Stomach (tissue), 9 donors: Measurements from ENCODE around the gene GPN3. TPM values are rescaled to one million over a fixed set of nuclear protein-coding genes. Genes with fewer than 3 reads are reported as not detected.

Experiments
- DNase-seq, 2 donors: peaks; one replicate each; pipeline versions ENCODE4 v3.0.0 to v3.0.0-alpha.2; 2013 to 2019
- H3K27ac ChIP-seq, 5 donors: fragments of 200-600 bp in 4 of 5; sonication (generic) in 4 of 5; one replicate each; pipeline ENCODE4 v1.5.1; 2013 to 2019; ENCODE audit warnings: mild to moderate bottlenecking in 1 of 5, moderate library complexity in 1 of 5
- H3K27me3 ChIP-seq, 3 donors: fragments of 200-600 bp; sonication (generic); one replicate each; pipeline ENCODE4 v1.5.1; 2017 to 2019; ENCODE audit warnings: mixed run types in 1 of 3
- H3K36me3 ChIP-seq, 4 donors: fragments of 200-600 bp; sonication (generic); 1 replicate in 3 of 4; 2 replicates in 1 of 4; pipeline ENCODE4 v1.5.1; 2016 to 2019
- H3K4me1 ChIP-seq, 4 donors: fragments of 200-600 bp; sonication (generic); one replicate each; pipeline ENCODE4 v1.5.1; 2016 to 2019
- H3K4me3 ChIP-seq, 4 donors: fragments of 200-600 bp; sonication (generic) in 3 of 4; one replicate each; pipeline ENCODE4 v1.5.1; 2016 to 2019; ENCODE audit warnings: mild to moderate bottlenecking in 1 of 4
- H3K9me3 ChIP-seq, 4 donors: fragments of 200-600 bp; sonication (generic); one replicate each; pipeline ENCODE4 v1.5.1; 2016 to 2019
- CTCF ChIP-seq, 7 experiments: fragments of 450-650 bp in 4 of 7; fragments of 200-600 bp in 3 of 7; sonication (generic) in 3 of 7; IDR thresholded peaks; one replicate each; pipeline ENCODE4 v1.5.1; 2016 to 2019; ENCODE audit warnings: antibody characterized with exemption in 7 of 7, control low read depth in 2 of 7, mild to moderate bottlenecking in 1 of 7
- EP300 ChIP-seq: sonication (generic); formaldehyde crosslinking; IDR thresholded peaks from one replicate; pipeline ENCODE4 v1.6.1; 2017; ENCODE audit warnings: antibody characterized with exemption
- POLR2A ChIP-seq, 4 donors: fragments of 450-650 bp; IDR thresholded peaks; one replicate each; pipeline ENCODE4 v1.6.1; 2016; ENCODE audit warnings: antibody characterized with exemption in 4 of 4, control low read depth in 2 of 4, mild to moderate bottlenecking in 1 of 4, moderate library complexity in 1 of 4
- POLR2AphosphoS5 ChIP-seq, 3 donors: sonication (generic); formaldehyde crosslinking; IDR thresholded peaks; one replicate each; pipeline ENCODE4 v1.6.1; 2016; ENCODE audit warnings: antibody characterized with exemption in 3 of 3
- WGBS, 5 donors: extraction: QIAGEN DNeasy Blood & Tissue Kit in 3 of 5; methylation state at CpG; one replicate each; pipeline versions ENCODE4 v1.1.5 to v1.1.7; 2013 to 2018; 5-methylcytosine and 5-hydroxymethylcytosine counted together
- intact Hi-C: fragments of 100-400 bp; cut with DNase I; formaldehyde crosslinking; loops from one replicate; pipeline ENCODE4 v1.15.1; 2023; ENCODE audit warnings: low total_unique reads
- polyA plus RNA-seq, 3 donors: library from polyadenylated mRNA; stranded (reverse); fragments of 200-250 nt; gene quantifications; one replicate each; pipeline ENCODE4 v1.2.3, GENCODE V29; 2013
- small RNA-seq, 4 donors: library from RNA; depleted of rRNA; stranded (forward); fragments of <200 nt; gene quantifications; one replicate each; pipeline ENCODE3, GENCODE V24; 2016
- total RNA-seq, 5 donors: library from RNA; depleted of rRNA; stranded (reverse); fragments of >200 nt; gene quantifications; one replicate each; pipeline versions ENCODE4 v1.1.0 to v1.2.3, GENCODE V29; 2014 to 2016
- donor health status: healthy with polysubstance abuse.
- donor health status: Bipolar disorder and iron deficiency.
- donor health status: healthy.

GPN3 gene
- total and polyA plus RNA-seq, 8 donors = 7.6 to 29.1 (median 20.3) TPM; not detected in 1

- no peaks in the 10 kb centered on the region for H3K27me3 ChIP-seq
- intact Hi-C loops = no loop called here
- 19 to 23% (median 21%) methylated on average over 21 of the region's 21 CpGs for WGBS, 5 donors
- H3K9me3 ChIP-seq = no peaks in the 10 kb centered on the region
- peak in 1 of 3 donors; percentile 5 for TF ChIP-seq POLR2AphosphoS5 (IDR thresholded peaks at IDR 0.05)
- TF ChIP-seq CTCF (IDR thresholded peaks at IDR 0.05) = no peak
- peak overlapping the region; percentile 83 to 100 (median 95) for H3K4me3 ChIP-seq
- peaks cover 9 to 41% (median 23%) of the 10 kb centered on the region in 4 donors for H3K4me1 ChIP-seq
- peaks cover 4 to 24% (median 17%) of the 10 kb centered on the region in 4 donors for H3K36me3 ChIP-seq
- DNase-seq = peak; percentile 82 to 91
- H3K27ac ChIP-seq = peak overlapping the region; percentile 90 to 95 (median 92)
These were observed 63.9 kb downstream of the GPN3 start for GRCh38 chr12:110403976-110404682.

GRCh38 chr12:110403146-110403975, 64.7 kb downstream of the GPN3 start, which contains the start of gene ANAPC7:
ANAPC7 (minus strand) TSS chr12:110403708; CDS start chr12:110403627, 81 bp downstream.
- intact Hi-C loops = no loop called here

More at GRCh38 chr12:110403146-110403975, 64.7 kb downstream of the GPN3 start, which contains the start of gene ANAPC7:
- H3K4me1 ChIP-seq = peaks cover 9 to 41% (median 23%) of the 10 kb centered on the region in 4 donors
- TF ChIP-seq POLR2A (IDR thresholded peaks at IDR 0.05) = no peak
- peak in 2 of 3 donors; percentile 79 to 84 for TF ChIP-seq POLR2AphosphoS5 (IDR thresholded peaks at IDR 0.05)
- peak in 1 of 7 experiments; percentile 19 for TF ChIP-seq CTCF (IDR thresholded peaks at IDR 0.05)
- no peak for TF ChIP-seq EP300
- H3K4me3 ChIP-seq = peak within 1 kb of the TSS; percentile 83 to 100 (median 95)
- H3K36me3 ChIP-seq = peaks cover 4 to 31% (median 20%) of the 10 kb centered on the region in 4 donors
- WGBS, 5 donors = 0% methylated on average over 18 to 62 of the region's 62 CpGs
- no peaks in the 10 kb centered on the region for H3K27me3 ChIP-seq
- peak; percentile 90 to 97 for DNase-seq
- H3K27ac ChIP-seq = peak within 1 kb of the TSS; percentile 90 to 95 (median 92)
- no peaks in the 10 kb centered on the region for H3K9me3 ChIP-seq

Small RNAs within 50 kb of the gene (small RNA-seq; reads per million reads assigned to genes)
- gene RF00278 = 0 reads per million in 4 donors

Other genes starting within 250 kb of the GPN3 start
- gene ATP2A2, start 187.0 kb downstream of the GPN3 start, total RNA-seq = 100 to 1,000 TPM; 102 to 202 (median 118) TPM
- gene ATP2A2, start 187.0 kb downstream of the GPN3 start, polyA plus RNA-seq = 10 to 100 TPM; 14.1 to 29.6 (median 23.7) TPM
- 10 to 100 TPM; 40.6 to 88.7 (median 53.9) TPM for gene ANAPC7, start 64.5 kb downstream of the GPN3 start, total RNA-seq
- 10 to 100 TPM; 13.0 to 45.1 (median 17.6) TPM for gene ANAPC7, start 64.5 kb downstream of the GPN3 start, polyA plus RNA-seq
- 100 to 1,000 TPM in 3 of 5 donors, 10 to 100 TPM in 2; 44.0 to 220 (median 148) TPM for gene ARPC3, start 17.9 kb downstream of the GPN3 start, total RNA-seq
- 100 to 1,000 TPM; 355 to 561 (median 368) TPM for gene ARPC3, start 17.9 kb downstream of the GPN3 start, polyA plus RNA-seq
- 10 to 100 TPM in 1 of 5 donors, 1 to 10 TPM in 2, not detected in 2; 3.8 to 19.3 (median 8.6) TPM for gene FAM216A, start 588 bp upstream of the GPN3 start, total RNA-seq
- 1 to 10 TPM; 4.5 to 6.5 (median 4.6) TPM for gene FAM216A, start 588 bp upstream of the GPN3 start, polyA plus RNA-seq
- 100 to 1,000 TPM in 3 of 5 donors, 10 to 100 TPM in 1, 1 to 10 TPM in 1; 7.8 to 192 (median 101) TPM for gene VPS29, start 33.9 kb upstream of the GPN3 start, total RNA-seq
- gene VPS29, start 33.9 kb upstream of the GPN3 start, polyA plus RNA-seq = 100 to 1,000 TPM; 160 to 185 (median 167) TPM
- gene RAD9B, start 34.1 kb upstream of the GPN3 start, total RNA-seq = under 1 TPM in 2 of 5 donors, not detected in 3; 0.58 to 0.73 TPM
- under 1 TPM; 0.23 to 0.31 (median 0.25) TPM for gene RAD9B, start 34.1 kb upstream of the GPN3 start, polyA plus RNA-seq
- 10 to 100 TPM; 14.6 to 46.4 (median 31.0) TPM for gene PPTC7, start 115.1 kb upstream of the GPN3 start, total RNA-seq
- gene PPTC7, start 115.1 kb upstream of the GPN3 start, polyA plus RNA-seq = 10 to 100 TPM in 1 of 3 donors, 1 to 10 TPM in 2; 8.2 to 10.7 (median 8.3) TPM
- 10 to 100 TPM in 4 of 5 donors, 1 to 10 TPM in 1; 5.3 to 60.0 (median 17.1) TPM for gene TCTN1, start 145.9 kb upstream of the GPN3 start, total RNA-seq
- 10 to 100 TPM in 2 of 3 donors, 1 to 10 TPM in 1; 8.2 to 19.7 (median 10.1) TPM for gene TCTN1, start 145.9 kb upstream of the GPN3 start, polyA plus RNA-seq
- 1 to 10 TPM in 3 of 5 donors, not detected in 2; 1.3 to 7.0 (median 5.1) TPM for gene HVCN1, start 220.9 kb upstream of the GPN3 start, total RNA-seq
- 1 to 10 TPM; 3.7 to 5.5 (median 4.4) TPM for gene HVCN1, start 220.9 kb upstream of the GPN3 start, polyA plus RNA-seq